Gastrocnemius medialis (tissue), 4 donors: ENCODE measurements around the gene PXDN.

Experiments
- POLR2A ChIP-seq, 2 donors: fragments of 450-650 bp; IDR thresholded peaks; one replicate each; pipeline ENCODE4 v1.6.1; 2017; ENCODE audit warnings: antibody characterized with exemption in 2 of 2, mild to moderate bottlenecking in 2 of 2, moderate library complexity in 2 of 2
- TF ChIP-seq, protein P1 (sequence below), 5 experiments: fragments of 450-650 bp in 3 of 5; fragments of 200-600 bp in 2 of 5; sonication (generic) in 2 of 5; IDR thresholded peaks in 4 of 5; conservative IDR thresholded peaks in 1 of 5; 1 replicate in 4 of 5; 2 replicates in 1 of 5; pipeline ENCODE4 v1.5.1; 2016 to 2019; ENCODE audit warnings: antibody characterized with exemption in 5 of 5, mild to moderate bottlenecking in 3 of 5, moderate library complexity in 3 of 5

DNA sequence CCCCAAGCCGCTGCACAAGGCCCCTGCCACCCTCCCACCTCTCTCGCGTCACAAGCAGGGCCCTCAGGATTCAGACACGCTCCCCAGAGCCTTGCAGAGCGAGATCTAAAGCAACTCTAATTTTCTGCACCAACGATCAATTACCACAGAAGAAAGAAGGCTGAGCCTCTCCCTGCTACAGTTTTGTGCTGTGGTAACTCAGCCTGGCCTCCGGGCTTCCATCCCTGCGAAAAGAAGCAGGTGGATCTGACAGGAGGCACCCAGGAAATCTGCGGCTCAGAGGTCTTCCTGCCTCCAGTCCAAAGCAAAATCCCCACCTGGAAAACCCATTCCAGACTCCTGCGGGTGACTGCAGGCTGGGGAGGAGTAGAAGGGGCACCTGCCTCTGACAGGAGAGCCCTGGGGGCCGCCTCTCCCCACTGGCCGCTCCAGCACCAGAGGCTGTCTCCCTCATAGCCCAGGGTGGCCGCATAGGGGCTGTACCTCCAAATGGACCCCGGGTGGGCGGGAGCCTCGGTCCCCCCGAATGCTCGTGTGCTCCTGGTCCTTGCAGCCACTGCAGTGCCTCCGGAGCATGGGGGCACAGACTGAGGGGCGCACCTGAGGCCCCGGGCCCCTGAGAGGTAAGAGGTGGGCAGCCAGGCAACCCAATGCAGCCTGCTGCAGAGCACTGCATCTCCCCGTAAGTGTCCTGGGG is 31.0 kb downstream of the PXDN start:
- no peak for TF ChIP-seq POLR2A (IDR thresholded peaks at IDR 0.05)
- TF ChIP-seq, protein P1, sequence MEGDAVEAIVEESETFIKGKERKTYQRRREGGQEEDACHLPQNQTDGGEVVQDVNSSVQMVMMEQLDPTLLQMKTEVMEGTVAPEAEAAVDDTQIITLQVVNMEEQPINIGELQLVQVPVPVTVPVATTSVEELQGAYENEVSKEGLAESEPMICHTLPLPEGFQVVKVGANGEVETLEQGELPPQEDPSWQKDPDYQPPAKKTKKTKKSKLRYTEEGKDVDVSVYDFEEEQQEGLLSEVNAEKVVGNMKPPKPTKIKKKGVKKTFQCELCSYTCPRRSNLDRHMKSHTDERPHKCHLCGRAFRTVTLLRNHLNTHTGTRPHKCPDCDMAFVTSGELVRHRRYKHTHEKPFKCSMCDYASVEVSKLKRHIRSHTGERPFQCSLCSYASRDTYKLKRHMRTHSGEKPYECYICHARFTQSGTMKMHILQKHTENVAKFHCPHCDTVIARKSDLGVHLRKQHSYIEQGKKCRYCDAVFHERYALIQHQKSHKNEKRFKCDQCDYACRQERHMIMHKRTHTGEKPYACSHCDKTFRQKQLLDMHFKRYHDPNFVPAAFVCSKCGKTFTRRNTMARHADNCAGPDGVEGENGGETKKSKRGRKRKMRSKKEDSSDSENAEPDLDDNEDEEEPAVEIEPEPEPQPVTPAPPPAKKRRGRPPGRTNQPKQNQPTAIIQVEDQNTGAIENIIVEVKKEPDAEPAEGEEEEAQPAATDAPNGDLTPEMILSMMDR (IDR thresholded peaks at IDR 0.05 in 4 of 5, conservative IDR thresholded peaks at IDR 0.05 in 1 of 5) = no peak
